GM21786 (cell line): Measurements from ENCODE around the gene SELENOO.
"Not testable (repeated sequence)": the region's sequence is repeated elsewhere in the genome, so short reads cannot be mapped to it uniquely, and the experiment has no call there.

Experiments
- ATAC-seq: cut with Tn5 transposase; IDR thresholded peaks from one replicate; pipeline ENCODE4 v1.9.1; 2021; ENCODE audit not compliant: unreplicated experiment

SELENOO gene

GRCh38 chr22:50200461-50201190, at the start of gene SELENOO:
Gene SELENOO, plus strand, starts transcription at chr22:50201011. Its CDS starts 26 bp downstream, at chr22:50201037.
- peak; percentile 61 for ATAC-seq

GRCh38 chr22:50151571-50152537, 49.0 kb upstream of the SELENOO start:
- ATAC-seq: no peak

DNA sequence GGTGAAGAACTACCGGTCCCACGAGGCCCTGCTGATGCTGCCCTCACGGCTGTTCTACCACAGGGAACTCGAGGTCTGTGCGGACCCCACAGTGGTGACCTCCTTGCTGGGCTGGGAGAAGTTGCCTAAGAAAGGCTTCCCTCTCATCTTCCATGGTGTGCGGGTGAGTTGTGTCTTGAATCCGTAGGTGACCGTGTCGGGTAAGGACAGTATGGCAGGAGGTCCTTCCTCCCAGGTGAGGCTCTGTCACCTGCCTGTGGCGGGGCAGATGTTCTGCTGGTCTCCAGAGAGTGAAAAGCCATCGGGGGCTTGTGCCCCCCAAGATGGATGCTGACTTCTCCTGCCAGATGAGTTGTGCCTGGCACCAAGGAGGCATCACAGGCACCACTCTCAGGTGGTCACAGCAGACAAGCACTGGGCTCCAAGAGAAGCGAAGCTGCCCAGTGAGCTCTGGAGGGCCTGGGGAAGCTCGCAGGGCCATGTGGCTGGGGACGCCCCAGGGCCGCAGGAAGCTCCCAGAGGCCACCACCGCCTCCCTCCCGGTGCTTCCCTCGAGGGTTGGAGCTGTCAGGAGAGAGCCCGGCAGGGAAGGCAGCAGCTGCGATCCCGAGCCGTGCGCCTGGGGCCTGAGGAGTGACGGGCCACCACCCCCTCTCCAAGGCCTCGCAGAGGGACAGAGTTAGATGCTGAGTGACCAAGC, 47.6 kb upstream of the SELENOO start:
- ATAC-seq: no peak

- ATAC-seq: no peak
Observed at GRCh38 chr22:50153756-50154140, 47.1 kb upstream of the SELENOO start.

DNA sequence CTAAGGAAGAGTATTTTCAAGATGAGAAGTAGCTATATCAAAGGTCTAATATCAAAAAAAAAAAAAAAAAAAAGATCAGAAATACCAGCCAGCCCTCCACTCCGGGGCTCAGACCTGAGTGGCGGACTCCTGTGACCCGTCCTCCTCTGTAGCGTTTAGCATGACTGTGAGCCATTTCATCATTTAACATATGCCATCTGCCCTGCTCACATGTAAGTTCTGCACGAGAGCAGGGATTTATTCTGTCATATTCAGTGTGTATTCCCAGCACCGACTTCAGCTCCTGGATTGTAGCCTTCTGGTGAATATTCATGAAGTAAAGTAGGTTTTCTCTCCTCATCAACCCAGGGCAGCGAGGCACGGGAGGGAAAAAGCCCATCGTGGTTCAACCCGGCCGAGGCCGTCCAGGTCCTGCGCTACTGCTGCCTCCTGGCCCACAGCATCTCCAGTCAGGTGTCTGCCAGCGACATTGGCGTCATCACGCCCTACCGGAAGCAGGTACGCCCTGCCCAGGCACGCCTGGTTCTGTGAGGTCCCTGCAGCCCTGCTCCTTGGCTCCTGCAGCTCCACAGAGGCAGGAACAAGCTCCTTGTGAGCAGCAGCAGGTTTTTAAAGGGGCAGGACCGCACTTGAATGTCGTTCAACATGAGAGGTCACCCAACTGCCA, 43.0 kb upstream of the SELENOO start:
- ATAC-seq: no peak

DNA sequence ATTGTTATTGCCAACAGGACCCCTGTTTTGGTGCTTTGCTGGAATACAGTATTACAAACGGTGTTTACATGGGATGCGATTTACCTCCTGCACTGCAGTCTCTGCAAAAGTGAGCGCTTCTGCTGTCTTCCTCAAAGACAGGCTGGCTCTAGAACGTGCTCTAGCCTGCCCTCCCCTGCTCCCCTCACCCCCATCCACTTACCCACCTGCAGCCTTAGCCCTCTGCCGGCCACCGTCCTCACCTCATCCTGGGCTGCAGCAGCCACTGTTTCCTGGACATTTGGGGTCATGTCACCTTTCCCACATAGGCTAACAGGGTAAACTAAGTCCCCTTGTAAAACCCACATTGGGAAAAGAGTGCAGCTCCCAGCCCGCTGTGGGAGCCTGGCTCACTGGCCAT, 39.9 kb upstream of the SELENOO start:
- no peak for ATAC-seq

DNA sequence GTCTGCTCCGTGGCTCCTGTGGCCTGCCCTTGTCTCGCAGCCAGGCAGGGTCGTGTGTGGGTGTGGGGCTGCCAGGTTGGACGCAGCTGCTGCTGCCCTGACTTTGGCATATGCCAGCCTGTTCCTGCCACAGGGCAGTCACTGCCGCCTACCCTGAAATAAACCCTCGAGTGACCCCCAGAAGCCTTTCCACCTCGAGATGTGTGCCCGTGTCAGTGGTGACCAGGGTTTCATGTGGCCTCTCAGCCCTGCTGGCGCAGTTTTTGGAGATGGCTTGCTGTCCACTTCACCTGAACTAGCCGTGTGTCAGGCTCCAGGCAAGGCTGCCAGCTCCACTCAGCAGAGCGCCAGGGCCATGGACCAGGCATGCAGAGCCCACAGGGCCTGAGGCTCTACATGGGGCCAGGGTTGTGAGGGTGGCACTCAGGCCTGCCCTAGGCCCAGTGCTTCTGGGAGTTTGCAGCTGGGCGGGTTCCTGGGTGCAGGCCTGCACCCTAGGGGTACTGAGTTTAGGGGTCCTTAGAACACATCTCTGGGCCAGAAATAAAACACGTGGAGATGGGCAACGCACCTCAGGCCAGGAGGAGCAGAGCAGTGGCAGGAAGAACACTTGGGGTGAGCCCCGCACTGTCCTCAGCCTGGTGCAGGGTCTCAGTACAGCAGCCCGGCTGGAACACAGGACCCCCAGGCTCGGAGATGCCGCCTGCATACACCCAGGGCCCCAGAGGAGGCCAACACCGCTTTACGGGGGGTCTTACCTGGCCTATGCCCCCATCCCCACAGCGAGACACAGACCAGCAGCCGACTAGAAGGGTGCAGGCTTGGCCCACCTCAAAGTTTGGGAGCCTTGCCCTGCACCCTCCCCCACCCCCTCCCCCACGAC, 39.1 kb upstream of the SELENOO start:
- no peak for ATAC-seq

GRCh38 chr22:50162391-50162956, 38.3 kb upstream of the SELENOO start:
- ATAC-seq: no peak

GRCh38 chr22:50165436-50166123, 35.2 kb upstream of the SELENOO start:
- ATAC-seq: no peak

GRCh38 chr22:50167689-50168489, 32.9 kb upstream of the SELENOO start:
- no peak for ATAC-seq

DNA sequence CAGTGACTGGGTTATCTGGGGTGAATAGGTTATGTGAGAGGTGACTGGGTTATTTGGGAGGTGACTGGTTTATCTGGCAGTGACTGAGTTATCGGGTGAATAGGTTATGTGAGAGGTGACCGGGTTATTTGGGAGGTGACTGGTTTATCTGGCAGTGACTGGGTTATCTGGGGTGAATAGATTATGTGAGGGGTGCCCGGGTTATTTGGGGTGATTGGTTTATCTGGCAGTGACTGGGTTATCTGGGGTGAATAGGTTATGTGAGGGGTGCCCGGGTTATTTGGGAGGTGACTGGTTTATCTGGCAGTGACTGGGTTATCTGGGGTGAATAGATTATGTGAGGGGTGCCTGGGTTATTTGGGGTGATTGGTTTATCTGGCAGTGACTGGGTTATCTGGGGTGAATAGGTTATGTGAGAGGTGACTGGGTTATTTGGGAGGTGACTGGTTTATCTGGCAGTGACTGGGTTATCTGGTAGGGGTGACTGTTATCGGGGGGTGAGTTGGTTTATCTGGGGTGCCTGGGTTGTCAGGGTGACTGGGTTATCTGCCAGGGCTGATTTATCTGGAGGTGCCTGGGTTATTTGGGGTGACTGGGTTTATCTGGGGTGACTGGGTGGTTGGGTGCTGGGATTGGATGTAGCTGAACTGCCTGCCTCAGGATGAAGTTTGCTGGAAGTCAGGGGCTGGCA, 32.2 kb upstream of the SELENOO start:
- ATAC-seq: not testable (repeated sequence)

- no peak for ATAC-seq
Observed at GRCh38 chr22:50169181-50169759, 31.5 kb upstream of the SELENOO start.

DNA sequence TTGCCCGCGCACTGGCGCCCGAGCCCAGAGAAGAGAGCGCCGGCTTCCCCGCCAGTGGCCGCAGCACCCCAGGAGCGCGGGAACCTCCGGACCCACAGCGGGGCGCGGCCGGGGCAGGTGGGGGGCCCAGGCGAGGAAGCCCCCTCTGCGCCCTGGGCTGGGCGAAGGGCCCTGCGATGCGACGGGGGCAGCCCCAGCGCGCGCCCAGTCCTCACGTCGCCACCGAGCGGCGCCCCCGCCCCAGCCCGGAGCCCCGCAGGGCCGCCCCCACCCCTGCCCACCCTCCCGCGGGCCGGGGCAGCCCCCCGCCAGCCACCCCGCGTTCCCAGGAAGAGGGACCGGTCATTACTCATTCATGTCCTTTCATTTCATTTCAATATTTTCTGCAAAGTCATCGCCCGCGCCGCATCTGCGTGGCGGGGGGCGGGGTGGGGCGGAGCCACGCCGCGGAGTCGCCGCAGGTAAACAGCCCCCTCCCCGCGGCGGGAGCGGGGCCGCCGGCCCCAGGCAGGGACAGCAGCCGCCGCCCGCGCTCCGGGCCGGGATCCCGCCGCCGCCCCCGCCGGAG, 31.0 kb upstream of the SELENOO start:
- no peak for ATAC-seq

DNA sequence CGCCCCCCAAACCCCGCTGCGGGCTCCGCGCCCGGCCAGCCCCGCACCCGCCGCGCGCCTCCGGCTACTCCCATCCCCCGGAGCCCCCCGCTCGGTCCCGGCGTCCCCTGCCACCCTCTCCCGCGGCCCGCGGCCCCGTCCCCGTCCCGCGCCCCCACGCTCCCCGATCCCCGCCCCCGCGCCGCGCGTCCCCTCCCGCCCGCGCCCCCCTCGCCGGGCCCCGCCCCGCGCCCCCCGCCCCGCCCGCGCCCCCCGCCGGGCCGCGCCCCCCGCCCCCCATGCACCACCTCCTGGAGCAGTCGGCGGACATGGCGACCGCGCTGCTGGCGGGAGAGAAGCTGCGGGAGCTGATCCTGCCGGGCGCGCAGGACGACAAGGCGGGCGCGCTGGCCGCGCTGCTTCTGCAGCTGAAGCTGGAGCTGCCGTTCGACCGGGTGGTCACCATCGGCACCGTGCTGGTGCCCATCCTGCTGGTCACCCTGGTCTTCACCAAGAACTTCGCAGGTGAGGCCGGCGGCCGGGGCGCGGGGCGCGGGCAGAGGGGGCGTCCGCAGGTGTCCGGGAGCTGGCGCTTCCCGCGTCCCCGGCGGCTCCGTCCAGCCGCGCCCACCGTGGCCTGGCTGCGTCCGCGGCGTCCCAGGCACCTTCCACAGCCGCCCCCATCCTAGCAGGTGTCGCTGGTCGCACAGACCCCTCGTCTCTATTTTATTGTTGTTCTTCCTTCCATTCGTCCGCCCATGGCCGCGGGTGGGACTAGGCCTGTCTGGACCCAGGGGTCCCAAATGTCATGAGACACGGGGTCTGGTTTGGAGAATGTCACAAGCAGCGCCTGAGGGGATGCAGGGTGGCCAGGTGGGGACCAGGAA, 30.1 kb upstream of the SELENOO start, which contains the start of gene PANX2:
Gene PANX2, plus strand, starts transcription at position 279 of the 866 bp plus-strand sequence. Its CDS starts 0 bp downstream, at position 279.
- no peak for ATAC-seq

GRCh38 chr22:50171319-50171964, 29.4 kb upstream of the SELENOO start:
- ATAC-seq: no peak
